CD4-positive, alpha-beta T cell treated with Interleukin-17A for 1 hour (primary cell): ENCODE results near the gene MUL1.

Experiments
- DNase-seq: peaks from one replicate; pipeline ENCODE4 v3.0.0-alpha.2; 2020

The MUL1 gene

GRCh38 chr1:20466273-20466672 is 41.7 kb downstream of the MUL1 start:
- no peak for DNase-seq

- no peak for DNase-seq
Measured at GRCh38 chr1:20465187-20465586, 42.8 kb downstream of the MUL1 start.

GRCh38 chr1:20463502-20463901 is 44.4 kb downstream of the MUL1 start:
- DNase-seq: no peak

GRCh38 chr1:20462397-20462796 is 45.6 kb downstream of the MUL1 start:
- DNase-seq: no peak

GRCh38 chr1:20458717-20459116 is 49.2 kb downstream of the MUL1 start:
- DNase-seq: no peak

- no peak for DNase-seq
Measured at GRCh38 chr1:20454004-20454403, 53.9 kb downstream of the MUL1 start.

GRCh38 chr1:20449735-20450311 is 58.1 kb downstream of the MUL1 start:
- DNase-seq: no peak
